HG02943 (cell line): ENCODE data around the gene PHF21B.
"Not testable (repeated sequence)": the region's sequence is repeated elsewhere in the genome, so short reads cannot be mapped to it uniquely, and the experiment has no call there.

Source experiments
- ATAC-seq: cut with Tn5 transposase; IDR thresholded peaks from one replicate; pipeline ENCODE4 v1.9.1; 2021; ENCODE audit warnings: mild to moderate bottlenecking, low read depth, moderate library complexity; ENCODE audit not compliant: unreplicated experiment

The PHF21B gene

GRCh38 chr22:44924710-44925109 lies 85.1 kb downstream of the PHF21B start:
- ATAC-seq: no peak

DNA sequence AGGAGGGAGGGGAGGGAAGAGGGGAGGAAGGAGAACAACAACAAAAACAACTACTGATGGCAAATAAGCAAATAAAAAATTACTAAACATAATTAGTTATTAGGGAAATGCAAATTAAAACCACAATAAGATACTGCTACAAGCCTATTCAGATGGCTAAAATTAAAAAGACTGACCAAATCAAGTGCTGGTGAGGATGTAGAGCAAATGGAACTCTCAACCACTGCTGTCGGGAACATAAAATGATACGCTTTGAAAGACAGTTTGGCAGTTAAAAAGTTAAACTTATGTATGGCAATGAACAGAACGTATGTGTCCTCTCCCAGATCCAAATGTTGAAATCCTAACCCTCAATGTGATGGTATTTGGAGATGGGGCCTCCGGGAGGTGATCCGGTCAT lies 85.7 kb downstream of the PHF21B start:
- no peak for ATAC-seq

GRCh38 chr22:44921766-44922165 lies 88.0 kb downstream of the PHF21B start:
- ATAC-seq: not testable (repeated sequence)

- no peak for ATAC-seq
Observed at GRCh38 chr22:44920183-44920582, 89.6 kb downstream of the PHF21B start.

- ATAC-seq: no peak
Observed at GRCh38 chr22:44919691-44920090, 90.1 kb downstream of the PHF21B start.

- ATAC-seq: no peak
Observed at GRCh38 chr22:44918925-44919392, 90.8 kb downstream of the PHF21B start.

GRCh38 chr22:44918166-44918924 lies 91.5 kb downstream of the PHF21B start:
- ATAC-seq: no peak

DNA sequence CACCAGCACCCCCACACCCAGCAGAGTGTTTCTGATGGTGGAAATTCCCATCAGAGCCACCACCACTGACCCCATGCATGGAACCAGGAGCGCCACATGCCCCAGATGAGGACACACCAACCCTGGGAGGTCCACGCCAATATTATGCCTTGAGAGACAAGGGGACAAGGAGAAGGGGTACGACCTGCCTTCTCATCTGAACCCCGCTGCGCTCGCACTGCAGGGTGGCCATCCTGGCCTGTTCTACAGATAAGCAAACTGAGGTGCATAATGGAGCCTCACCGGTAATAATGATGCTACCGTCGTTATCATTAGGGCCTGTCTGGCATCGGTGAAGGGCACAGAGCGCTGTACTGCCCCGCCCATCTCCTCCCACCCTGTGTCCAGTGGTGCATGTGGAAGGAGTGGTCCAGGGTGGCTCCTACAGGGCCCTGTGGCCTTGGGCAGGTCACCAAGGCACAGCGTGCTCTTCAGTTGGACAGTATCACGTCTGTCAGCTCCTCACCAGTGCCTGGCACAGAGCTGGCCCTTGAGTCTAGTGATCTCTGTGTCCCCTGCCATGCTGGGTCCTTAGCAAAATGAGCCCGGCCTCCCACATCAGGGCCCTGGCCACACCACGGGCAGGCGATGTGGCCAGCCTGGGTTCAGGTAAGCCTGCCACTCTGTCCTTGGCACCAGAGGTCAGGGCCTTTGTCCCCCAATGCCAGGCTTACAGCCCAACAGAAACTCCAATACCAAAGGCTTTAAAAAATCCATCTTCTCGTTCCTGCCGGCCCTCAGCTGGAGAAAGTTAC lies 92.2 kb downstream of the PHF21B start:
- ATAC-seq: no peak

DNA sequence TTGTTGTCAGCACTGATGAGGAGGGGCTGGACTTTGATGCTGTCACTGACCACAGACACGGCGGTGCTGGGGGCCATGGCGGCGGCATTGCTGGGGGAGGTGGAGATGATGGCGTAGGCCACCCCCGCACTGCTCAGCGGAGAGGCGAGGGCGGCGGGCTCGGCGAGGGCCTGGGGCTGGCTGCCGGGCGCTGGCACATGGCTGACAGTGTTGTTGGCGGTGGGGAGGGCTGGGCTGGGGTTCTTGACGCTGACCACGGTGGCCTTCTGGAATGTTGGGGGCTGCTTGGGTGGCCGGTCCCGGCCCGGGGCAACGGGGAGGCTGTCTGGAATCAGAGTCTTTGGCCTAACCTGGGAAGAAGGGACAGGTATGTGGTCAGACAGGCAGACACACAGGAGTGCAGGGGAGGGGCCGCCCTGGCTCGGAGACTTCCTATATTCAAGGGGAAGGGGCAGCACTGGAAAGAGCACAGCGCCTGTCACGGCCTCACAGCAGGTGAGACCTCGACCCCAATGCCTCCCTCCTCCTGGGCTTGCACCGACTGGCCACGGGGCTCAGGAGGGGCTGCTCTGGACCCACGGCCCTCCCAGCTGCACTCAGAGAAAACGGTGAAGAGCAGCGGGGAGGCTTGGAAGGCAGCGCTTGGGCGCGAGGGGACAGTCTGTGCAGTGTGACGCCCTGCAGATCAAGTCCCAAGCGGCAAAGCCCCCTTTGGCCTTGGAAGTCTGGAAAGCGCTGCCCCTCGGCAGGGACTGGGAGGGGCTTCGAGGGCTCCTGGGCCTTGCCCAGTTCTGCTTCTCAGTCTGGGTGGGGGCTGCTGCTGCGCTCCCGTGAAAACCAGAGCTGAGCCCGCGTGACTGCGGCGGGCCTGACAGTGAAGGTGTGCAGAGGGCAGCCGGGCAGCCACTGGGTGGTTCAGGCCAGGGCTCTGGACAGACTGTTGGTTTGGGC lies 93.2 kb downstream of the PHF21B start:
- no peak for ATAC-seq

DNA sequence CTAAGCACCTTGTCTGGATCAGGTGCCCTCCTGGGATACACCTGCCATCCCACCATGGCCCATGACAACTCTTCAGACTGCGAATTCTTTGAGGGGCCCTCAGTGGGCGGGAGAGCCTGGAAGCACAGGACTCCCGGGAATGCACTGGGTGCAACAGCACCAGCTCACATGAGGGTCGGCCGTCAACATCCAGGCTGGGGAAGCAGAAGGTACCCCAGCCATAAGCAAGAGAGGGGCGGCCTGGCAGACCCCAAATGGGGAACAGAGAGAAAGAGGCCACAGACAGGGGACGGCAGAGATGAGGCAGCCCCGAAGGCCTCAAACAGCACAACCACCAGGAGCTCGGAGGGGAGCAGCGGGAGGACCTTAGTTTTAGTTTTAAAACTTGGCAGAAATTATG lies 94.4 kb downstream of the PHF21B start:
- no peak for ATAC-seq

- ATAC-seq: no peak
Observed at GRCh38 chr22:44914026-44914721, 95.6 kb downstream of the PHF21B start.

DNA sequence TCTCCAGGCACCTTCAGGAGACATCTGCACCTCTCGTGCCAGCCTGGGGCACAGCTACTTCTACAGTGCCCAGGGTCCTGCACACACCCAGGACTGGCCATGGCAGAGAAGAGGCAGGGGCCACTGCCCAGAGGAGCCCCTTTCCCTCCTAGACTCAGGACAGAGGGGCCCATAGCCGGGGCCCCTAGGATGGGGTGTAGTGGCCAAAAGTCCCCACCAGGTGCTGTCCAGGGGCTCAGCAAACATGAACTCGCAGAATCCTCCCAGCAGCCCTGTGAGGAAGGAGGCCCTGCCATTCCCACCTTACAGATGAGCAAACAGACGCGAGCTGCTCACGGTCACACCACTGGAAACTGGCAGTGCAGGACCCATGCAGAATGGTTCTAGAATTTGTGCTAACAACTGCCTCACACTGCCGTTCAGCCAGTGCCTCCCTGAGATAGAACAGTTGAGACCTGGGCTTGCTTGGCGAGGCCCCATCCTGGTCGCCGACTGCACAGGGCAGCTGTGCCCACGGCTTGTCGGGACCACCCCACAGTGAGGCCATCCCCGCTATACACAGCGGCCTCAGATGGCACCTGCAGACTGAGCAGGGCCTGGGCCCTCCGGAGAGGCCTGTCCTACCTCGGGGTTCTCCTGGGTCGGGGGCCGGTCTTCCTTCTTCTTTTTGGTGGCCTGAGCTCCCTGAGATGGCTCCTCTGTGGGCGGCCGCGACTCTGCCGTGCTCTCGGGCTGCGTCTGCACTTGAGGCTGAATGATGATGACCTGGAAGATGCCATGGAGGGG lies 96.4 kb downstream of the PHF21B start:
- ATAC-seq: no peak

DNA sequence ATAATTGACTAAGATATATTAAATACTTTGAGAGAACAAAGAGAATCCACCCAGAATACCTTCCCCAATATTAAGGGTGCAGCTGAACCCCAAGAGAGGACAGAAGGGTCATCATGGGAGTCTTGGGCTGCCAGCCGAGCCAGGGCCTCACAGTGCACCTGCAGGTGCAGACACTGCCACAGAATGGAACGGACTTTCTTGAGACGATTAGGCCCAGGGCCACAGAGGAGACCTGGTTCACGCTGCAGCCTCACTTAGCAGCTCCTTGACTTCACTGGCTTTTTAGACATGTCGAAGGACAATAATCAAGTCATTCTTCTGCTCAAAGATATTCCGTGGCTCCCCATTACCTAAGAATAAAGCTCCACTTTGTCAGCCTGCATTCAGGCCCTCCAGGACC lies 100.6 kb downstream of the PHF21B start:
- no peak for ATAC-seq

DNA sequence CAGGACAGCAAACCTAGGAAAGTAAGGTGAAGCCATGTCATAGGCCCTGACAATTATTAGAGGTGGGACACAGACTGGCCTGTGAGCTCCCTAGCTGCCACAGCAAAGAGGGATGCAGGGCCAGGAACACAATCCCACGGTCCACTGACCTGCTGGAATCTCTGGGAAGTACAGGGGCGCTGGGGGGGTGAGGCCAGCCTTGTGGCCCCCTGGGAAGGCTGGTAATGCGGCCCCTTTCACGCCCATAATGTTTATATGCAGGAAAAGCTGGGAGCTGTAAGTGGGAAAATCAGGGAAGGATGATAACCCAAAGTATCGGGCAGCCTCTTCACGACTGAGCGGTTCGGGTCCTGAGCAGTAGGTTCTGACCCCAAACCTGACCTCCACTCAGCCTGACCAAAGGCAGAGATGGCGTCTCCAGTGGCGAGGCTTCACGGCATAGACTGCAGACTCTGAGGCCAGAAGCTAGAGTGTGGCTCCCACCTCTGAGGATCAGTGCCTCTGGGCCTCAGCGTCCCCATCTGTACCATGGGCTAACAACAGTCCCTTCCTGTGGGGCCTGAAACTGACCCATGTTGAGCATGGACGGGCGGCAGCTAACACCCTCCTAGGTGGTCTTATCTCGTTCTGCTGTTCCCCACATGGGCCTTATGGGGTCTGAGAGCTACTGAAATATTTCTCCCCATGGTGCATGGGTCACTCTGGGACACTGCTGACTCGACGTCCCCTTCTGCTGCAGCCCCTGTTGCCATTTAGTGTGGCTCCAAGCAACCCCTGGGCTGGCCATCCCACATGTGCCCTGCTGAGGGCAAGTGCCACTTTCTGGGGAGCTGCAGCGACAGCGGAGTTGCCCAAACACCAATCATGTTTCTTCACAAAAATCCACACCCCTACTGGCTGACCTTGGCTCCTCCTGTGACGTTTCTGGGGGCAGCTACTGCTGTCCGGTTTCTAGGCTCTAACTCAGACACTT lies 101.8 kb downstream of the PHF21B start:
- no peak for ATAC-seq

- no peak for ATAC-seq
Observed at GRCh38 chr22:44906999-44907644, 102.7 kb downstream of the PHF21B start.

- ATAC-seq: no peak
Observed at GRCh38 chr22:44906248-44906936, 103.4 kb downstream of the PHF21B start.

DNA sequence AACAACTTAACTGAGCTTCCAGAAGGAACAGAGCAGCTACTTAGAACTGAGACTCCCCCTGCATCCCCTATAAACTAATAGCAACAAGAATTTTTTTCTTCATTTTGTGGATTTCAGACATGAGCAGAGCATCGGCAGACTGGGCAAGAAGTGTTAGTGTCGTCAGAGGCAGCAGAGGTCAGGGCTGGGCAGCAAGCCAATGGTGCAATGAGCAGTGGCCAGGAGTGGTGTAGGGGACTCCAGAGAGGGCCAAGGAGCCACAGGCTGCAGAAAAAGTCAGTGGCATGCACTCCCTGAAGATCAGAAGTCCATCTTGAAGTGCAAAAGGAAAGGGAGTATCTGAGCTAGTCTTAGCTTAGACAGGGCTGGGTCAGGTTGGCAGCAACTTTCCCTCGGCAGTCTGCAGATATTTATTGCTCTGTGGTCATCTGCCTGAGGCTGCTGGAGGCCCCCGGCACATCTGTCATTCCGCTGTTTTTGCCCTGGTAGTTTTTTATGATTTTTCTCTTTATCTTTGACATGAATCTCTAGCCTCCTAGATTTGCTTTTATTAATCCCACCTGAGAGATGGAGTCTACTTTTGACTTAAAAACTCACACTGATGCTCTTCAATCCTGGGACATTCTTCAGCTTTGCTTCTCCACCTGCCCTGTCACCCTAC lies 105.2 kb downstream of the PHF21B start:
- ATAC-seq: not testable (repeated sequence)
